D341Med (cell line): ENCODE results near the gene ADI1.
"Not testable (repeated sequence)": the region's sequence is repeated elsewhere in the genome, so short reads cannot be mapped to it uniquely, and the experiment has no call there.

Experiments
- DNase-seq: peaks from one replicate; pipeline ENCODE4 v3.0.0; 2012; ENCODE audit warnings: low spot score

ADI1 gene

GRCh38 chr2:3529316-3530025 is 10.1 kb upstream of the ADI1 start:
- no peak for DNase-seq

- DNase-seq = no peak
Measured at GRCh38 chr2:3527886-3528785, 8.8 kb upstream of the ADI1 start.

- no peak for DNase-seq
Measured at GRCh38 chr2:3526871-3527270, 7.5 kb upstream of the ADI1 start.

GRCh38 chr2:3523551-3524041 is 4.3 kb upstream of the ADI1 start:
- DNase-seq = no peak

- DNase-seq = no peak
Measured at GRCh38 chr2:3522961-3523421, 3.7 kb upstream of the ADI1 start.

GRCh38 chr2:3520591-3520990 is 1.3 kb upstream of the ADI1 start:
- no peak for DNase-seq

GRCh38 chr2:3518496-3519254 is 656 bp downstream of the ADI1 start:
- peak; percentile 99 for DNase-seq

- no peak for DNase-seq
Measured at GRCh38 chr2:3517948-3518495, 1.3 kb downstream of the ADI1 start.

- no peak for DNase-seq
Measured at GRCh38 chr2:3516831-3517230, 2.5 kb downstream of the ADI1 start.

- not testable (repeated sequence) for DNase-seq
Measured at GRCh38 chr2:3515438-3515837, 3.9 kb downstream of the ADI1 start.

- DNase-seq = no peak
Measured at GRCh38 chr2:3513026-3513810, 6.1 kb downstream of the ADI1 start.

- DNase-seq = no peak
Measured at GRCh38 chr2:3512086-3512485, 7.2 kb downstream of the ADI1 start.

- DNase-seq = no peak
Measured at GRCh38 chr2:3505771-3506170, 13.6 kb downstream of the ADI1 start.

GRCh38 chr2:3504741-3505140 is 14.6 kb downstream of the ADI1 start:
- no peak for DNase-seq

- DNase-seq = no peak
Measured at GRCh38 chr2:3503483-3503882, 15.8 kb downstream of the ADI1 start.

- no peak for DNase-seq
Measured at GRCh38 chr2:3503046-3503445, 16.3 kb downstream of the ADI1 start.

GRCh38 chr2:3500326-3500899 is 18.9 kb downstream of the ADI1 start:
- no peak for DNase-seq

GRCh38 chr2:3498783-3499394 is 20.4 kb downstream of the ADI1 start:
- no peak for DNase-seq

- DNase-seq = not testable (repeated sequence)
Measured at GRCh38 chr2:3496708-3497080, 22.6 kb downstream of the ADI1 start.

GRCh38 chr2:3494984-3495666 is 24.2 kb downstream of the ADI1 start:
- no peak for DNase-seq
